Panc1 (cell line): ENCODE results near the gene SGO2. TPM values are rescaled to one million over a fixed set of nuclear protein-coding genes. Genes with fewer than 3 reads are reported as not detected.

Experiments
- ATAC-seq: fragments of 200-7000 bp; cut with Tn5 transposase; 2 replicates; pipeline ENCODE4 v1.9.1; 2020; ENCODE audit warnings: mild to moderate bottlenecking, moderate library complexity
- BruUV-seq: library from RNA; stranded (reverse); fragments of 400-500 nt; replicated peaks from 2 replicates; lab custom pipeline; 2021; lab: Mats Ljungman, UMichigan
- CTCF ChIA-PET: fragments of 300-600 bp; sonication (Branson Sonifier 250); formaldehyde crosslinking; loops from one replicate; lab custom pipeline; 2022; ENCODE audit warnings: antibody characterized with exemption; lab: Charles Lee
- POLR2A ChIA-PET: fragments of 300-600 bp; sonication (Branson Sonifier 250); formaldehyde crosslinking; loops from one replicate; lab custom pipeline; 2022; ENCODE audit warnings: antibody characterized with exemption; lab: Charles Lee
- DNase-seq: peaks from one replicate; pipeline ENCODE4 v3.0.0-alpha.2; 2010; ENCODE audit warnings: low read depth, low spot score
- H3K27ac ChIP-seq: 2 replicates; pipeline ENCODE4 v1.5.1; 2011; ENCODE audit warnings: mild to moderate bottlenecking, low read length, inconsistent platforms
- H3K27me3 ChIP-seq: fragments of 200-500 bp; sonication (Bioruptor generic); 2 replicates; pipeline ENCODE4 v1.6.0; 2014; ENCODE audit warnings: low read length, inconsistent platforms; ENCODE audit not compliant: control insufficient read depth, insufficient read depth
- H3K36me3 ChIP-seq: fragments of 200-500 bp; sonication (Bioruptor generic); 2 replicates; pipeline ENCODE4 v1.5.1; 2014; ENCODE audit warnings: inconsistent platforms, mild to moderate bottlenecking, low read length, moderate library complexity; ENCODE audit not compliant: control insufficient read depth, insufficient read depth
- H3K4me1 ChIP-seq: 2 replicates; pipeline ENCODE4 v1.5.1; 2011; ENCODE audit warnings: inconsistent platforms, mild to moderate bottlenecking, low read length, moderate library complexity; ENCODE audit not compliant: control insufficient read depth, insufficient read depth
- H3K4me3 ChIP-seq, 2 experiments: 2 replicates each; pipeline ENCODE4 v1.5.1; 2011 to 2012; ENCODE audit warnings: low read depth in 2 of 2, low read length in 2 of 2, mild to moderate bottlenecking in 2 of 2, inconsistent platforms in 1 of 2, moderate library complexity in 1 of 2
- H3K9me3 ChIP-seq: fragments of 200-500 bp; sonication (Bioruptor generic); 2 replicates; pipeline ENCODE4 v1.5.1; 2014; ENCODE audit warnings: low read depth, mild to moderate bottlenecking, inconsistent platforms, low read length, moderate library complexity; ENCODE audit not compliant: control insufficient read depth, insufficient read depth
- POLR2AphosphoS5 ChIP-seq: IDR thresholded peaks from 2 replicates; pipeline ENCODE4 v1.6.1; 2012; ENCODE audit warnings: mild to moderate bottlenecking, low read depth, low read length, moderate library complexity
- SIN3A ChIP-seq: IDR thresholded peaks from 2 replicates; pipeline ENCODE4 v1.6.1; 2012; ENCODE audit warnings: low read depth, mild to moderate bottlenecking, low read length, moderate library complexity, borderline replicate concordance; ENCODE audit not compliant: insufficient read depth
- TCF7L2 ChIP-seq: IDR thresholded peaks from 2 replicates; pipeline ENCODE4 v1.6.1; 2011; ENCODE audit warnings: mild to moderate bottlenecking, low read depth, low read length, inconsistent platforms
- in situ Hi-C: cut with HindIII; loops from 2 replicates; pipeline ENCODE4 v1.10.0; 2016; ENCODE audit warnings: low sequenced_read_pairs, low pct_unique_long_range_greater_than_20kb
- intact Hi-C: fragments of 100-400 bp; cut with micrococcal nuclease; formaldehyde crosslinking; loops from one replicate; pipeline ENCODE4 v1.10.0; 2022; ENCODE audit not compliant: unreplicated experiment
- total RNA-seq: library from RNA; stranded (reverse); gene quantifications from one replicate; pipeline ENCODE4 v1.2.1, GENCODE V29; 2021; ENCODE audit not compliant: unreplicated experiment
- TF ChIP-seq, protein P1 (sequence below): fragments of 450-650 bp; IDR thresholded peaks from 2 replicates; pipeline ENCODE4 v1.5.1; 2017; ENCODE audit warnings: mild to moderate bottlenecking
- TF ChIP-seq, protein P2 (sequence below), 2 experiments: IDR thresholded peaks; 2 replicates each; pipeline ENCODE4 v1.6.1; 2011 to 2012; ENCODE audit warnings: low read depth in 2 of 2, control low read depth in 1 of 2, low read length in 1 of 2, mild to moderate bottlenecking in 1 of 2, moderate library complexity in 1 of 2; ENCODE audit not compliant: insufficient read depth in 1 of 2

Gene SGO2
- total RNA-seq, 1 experiment from 2014 or later, result 34.0 TPM

DNA sequence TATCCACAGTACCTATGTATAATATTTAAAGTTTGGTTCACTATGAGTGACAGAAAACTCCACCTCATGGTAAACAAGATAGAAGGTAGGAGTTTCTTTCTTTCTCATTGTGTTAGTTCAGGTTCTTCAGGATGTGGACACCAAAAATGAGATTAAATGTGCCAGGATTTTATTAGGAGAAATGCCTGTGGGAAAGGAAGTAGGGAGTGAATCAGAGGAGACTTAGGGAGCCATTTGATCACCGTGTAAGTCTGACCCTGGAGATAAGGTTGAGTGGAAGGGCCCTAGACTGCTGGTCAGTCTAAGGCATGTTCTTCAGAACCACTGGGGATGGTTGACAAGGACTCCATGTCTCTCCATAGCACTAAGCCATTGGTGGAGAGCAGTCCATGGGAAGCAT, 67.9 kb downstream of the SGO2 start:
- no peak for ATAC-seq
- H3K27me3 ChIP-seq, result no peaks in the 10 kb centered on the region
- H3K4me1 ChIP-seq, result no peaks in the 10 kb centered on the region
- in situ Hi-C loops, result no loop called here
- no peak for DNase-seq
- ChIA-PET POLR2A (no interaction called here), CTCF (no interaction called here)
- TF ChIP-seq, protein P1, sequence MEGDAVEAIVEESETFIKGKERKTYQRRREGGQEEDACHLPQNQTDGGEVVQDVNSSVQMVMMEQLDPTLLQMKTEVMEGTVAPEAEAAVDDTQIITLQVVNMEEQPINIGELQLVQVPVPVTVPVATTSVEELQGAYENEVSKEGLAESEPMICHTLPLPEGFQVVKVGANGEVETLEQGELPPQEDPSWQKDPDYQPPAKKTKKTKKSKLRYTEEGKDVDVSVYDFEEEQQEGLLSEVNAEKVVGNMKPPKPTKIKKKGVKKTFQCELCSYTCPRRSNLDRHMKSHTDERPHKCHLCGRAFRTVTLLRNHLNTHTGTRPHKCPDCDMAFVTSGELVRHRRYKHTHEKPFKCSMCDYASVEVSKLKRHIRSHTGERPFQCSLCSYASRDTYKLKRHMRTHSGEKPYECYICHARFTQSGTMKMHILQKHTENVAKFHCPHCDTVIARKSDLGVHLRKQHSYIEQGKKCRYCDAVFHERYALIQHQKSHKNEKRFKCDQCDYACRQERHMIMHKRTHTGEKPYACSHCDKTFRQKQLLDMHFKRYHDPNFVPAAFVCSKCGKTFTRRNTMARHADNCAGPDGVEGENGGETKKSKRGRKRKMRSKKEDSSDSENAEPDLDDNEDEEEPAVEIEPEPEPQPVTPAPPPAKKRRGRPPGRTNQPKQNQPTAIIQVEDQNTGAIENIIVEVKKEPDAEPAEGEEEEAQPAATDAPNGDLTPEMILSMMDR, result no peak
- TF ChIP-seq POLR2AphosphoS5 (no peak), SIN3A (no peak), TCF7L2 (no peak)
- TF ChIP-seq, protein P2, sequence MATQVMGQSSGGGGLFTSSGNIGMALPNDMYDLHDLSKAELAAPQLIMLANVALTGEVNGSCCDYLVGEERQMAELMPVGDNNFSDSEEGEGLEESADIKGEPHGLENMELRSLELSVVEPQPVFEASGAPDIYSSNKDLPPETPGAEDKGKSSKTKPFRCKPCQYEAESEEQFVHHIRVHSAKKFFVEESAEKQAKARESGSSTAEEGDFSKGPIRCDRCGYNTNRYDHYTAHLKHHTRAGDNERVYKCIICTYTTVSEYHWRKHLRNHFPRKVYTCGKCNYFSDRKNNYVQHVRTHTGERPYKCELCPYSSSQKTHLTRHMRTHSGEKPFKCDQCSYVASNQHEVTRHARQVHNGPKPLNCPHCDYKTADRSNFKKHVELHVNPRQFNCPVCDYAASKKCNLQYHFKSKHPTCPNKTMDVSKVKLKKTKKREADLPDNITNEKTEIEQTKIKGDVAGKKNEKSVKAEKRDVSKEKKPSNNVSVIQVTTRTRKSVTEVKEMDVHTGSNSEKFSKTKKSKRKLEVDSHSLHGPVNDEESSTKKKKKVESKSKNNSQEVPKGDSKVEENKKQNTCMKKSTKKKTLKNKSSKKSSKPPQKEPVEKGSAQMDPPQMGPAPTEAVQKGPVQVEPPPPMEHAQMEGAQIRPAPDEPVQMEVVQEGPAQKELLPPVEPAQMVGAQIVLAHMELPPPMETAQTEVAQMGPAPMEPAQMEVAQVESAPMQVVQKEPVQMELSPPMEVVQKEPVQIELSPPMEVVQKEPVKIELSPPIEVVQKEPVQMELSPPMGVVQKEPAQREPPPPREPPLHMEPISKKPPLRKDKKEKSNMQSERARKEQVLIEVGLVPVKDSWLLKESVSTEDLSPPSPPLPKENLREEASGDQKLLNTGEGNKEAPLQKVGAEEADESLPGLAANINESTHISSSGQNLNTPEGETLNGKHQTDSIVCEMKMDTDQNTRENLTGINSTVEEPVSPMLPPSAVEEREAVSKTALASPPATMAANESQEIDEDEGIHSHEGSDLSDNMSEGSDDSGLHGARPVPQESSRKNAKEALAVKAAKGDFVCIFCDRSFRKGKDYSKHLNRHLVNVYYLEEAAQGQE (IDR thresholded peaks at IDR 0.05; ENCODE audit: insufficient read depth in 1 of 2, low read depth in 2 of 2, low read length in 1 of 2), result no peak
- no TSS peak for BruUV-seq
- H3K36me3 ChIP-seq, result no peaks in the 10 kb centered on the region
- H3K27ac ChIP-seq, result no peak overlapping the region
- intact Hi-C loops, result no loop called here
- H3K4me3 ChIP-seq, result no peak overlapping the region
- H3K9me3 ChIP-seq, result no peaks in the 10 kb centered on the region

DNA sequence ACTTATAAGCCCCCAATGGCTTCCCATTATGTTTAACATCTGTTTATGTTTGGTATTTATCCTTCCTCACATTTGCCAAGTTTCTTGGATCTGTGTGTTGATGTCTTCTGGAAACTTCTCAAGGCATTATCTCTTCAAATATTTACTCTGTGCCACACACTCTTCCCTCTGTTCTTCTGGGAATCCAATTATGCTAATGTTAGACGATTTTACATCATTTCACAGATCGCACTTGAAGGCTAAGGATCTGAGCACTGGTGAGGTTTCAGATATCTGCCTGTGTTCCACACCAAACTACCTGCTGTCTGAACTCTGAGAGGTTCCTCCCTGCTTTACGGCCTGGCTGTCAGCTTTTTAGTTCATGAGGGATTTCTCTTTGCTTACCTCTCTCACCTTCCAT, 69.9 kb downstream of the SGO2 start:
- ChIA-PET POLR2A (no interaction called here), CTCF (interaction anchor here (0.6 kb wide), 1 partner anchor 88 kb away, joined by 7 read pairs; no protein-coding TSS in a partner anchor)
- H3K27ac ChIP-seq, result no peak overlapping the region
- DNase-seq, result no peak
- in situ Hi-C loops, result no loop called here
- H3K36me3 ChIP-seq, result no peaks in the 10 kb centered on the region
- no peaks in the 10 kb centered on the region for H3K9me3 ChIP-seq
- H3K4me3 ChIP-seq, result no peak overlapping the region
- H3K4me1 ChIP-seq, result no peaks in the 10 kb centered on the region
- no TSS peak for BruUV-seq
- intact Hi-C loops, result no loop called here
- no peak for TF ChIP-seq SIN3A
- TF ChIP-seq, protein P1, result no peak
- TF ChIP-seq, protein P2 (IDR thresholded peaks at IDR 0.05; ENCODE audit: insufficient read depth in 1 of 2, low read depth in 2 of 2, low read length in 1 of 2), result no peak
- TF ChIP-seq TCF7L2, result no peak
- TF ChIP-seq POLR2AphosphoS5, result no peak
- no peak for ATAC-seq
- H3K27me3 ChIP-seq, result no peaks in the 10 kb centered on the region
